ENCODE results near the gene ANXA2. TPM values are rescaled to one million over a fixed set of nuclear protein-coding genes. Genes with fewer than 3 reads are reported as not detected.
A peak's percentile ranks its signal among the peaks of the same experiment; 100 is the strongest.

ANXA2 gene
- total RNA-seq, 1 experiment from 2014 or later: 1,903 TPM

- BruUV-seq (replicated peaks): no TSS peak
- TF ChIP-seq SIN3A (IDR thresholded peaks at IDR 0.05; ENCODE audit: borderline replicate concordance, insufficient read depth, low read depth, low read length) (no peak), REST (IDR thresholded peaks at IDR 0.05; ENCODE audit: insufficient read depth in 1 of 2, low read depth in 2 of 2, low read length in 1 of 2) (no peak), CTCF (IDR thresholded peaks at IDR 0.05) (no peak), POLR2AphosphoS5 (IDR thresholded peaks at IDR 0.05; ENCODE audit: low read depth, low read length) (no peak; the same call in 1 of the 2 replicates), TCF7L2 (IDR thresholded peaks at IDR 0.05; ENCODE audit: low read depth, low read length) (no peak)
- Histone ChIP-seq H3K4me1 (ENCODE audit: control insufficient read depth, insufficient read depth, low read length) (peaks cover 100% of the 10 kb centered on the region), H3K36me3 (ENCODE audit: control insufficient read depth, insufficient read depth, low read length) (peaks cover 20% of the 10 kb centered on the region), H3K4me3 (ENCODE audit: low read depth in 2 of 2, low read length in 2 of 2) (no peak overlapping the region; a peak in 1 of 4 replicates), H3K27me3 (ENCODE audit: control insufficient read depth, insufficient read depth, low read length) (no peaks in the 10 kb centered on the region), H3K9me3 (ENCODE audit: control insufficient read depth, insufficient read depth, low read depth, low read length) (no peaks in the 10 kb centered on the region), H3K27ac (ENCODE audit: low read length) (peak overlapping the region; percentile 100)
- in situ Hi-C loops (cut with HindIII; ENCODE audit: low pct_unique_long_range_greater_than_20kb, low sequenced_read_pairs): no loop called here
- ATAC-seq: no peak
- ChIA-PET CTCF (no interaction called here), POLR2A (interaction anchor here (1.6 kb wide), 1 partner anchor 11 kb away, joined by 5 read pairs; no protein-coding TSS in a partner anchor)
- intact Hi-C loops (cut with micrococcal nuclease; ENCODE audit: unreplicated experiment): no loop called here
- no peak for DNase-seq (ENCODE audit: low read depth, low spot score)
Measured at GRCh38 chr15:60373745-60374144, 24.0 kb downstream of the ANXA2 start.

- Histone ChIP-seq H3K36me3 (ENCODE audit: control insufficient read depth, insufficient read depth, low read length) (peaks cover 18% of the 10 kb centered on the region), H3K4me3 (ENCODE audit: low read depth in 2 of 2, low read length in 2 of 2) (no peak overlapping the region), H3K27ac (ENCODE audit: low read length) (peak overlapping the region; percentile 100), H3K4me1 (ENCODE audit: control insufficient read depth, insufficient read depth, low read length) (peaks cover 100% of the 10 kb centered on the region), H3K27me3 (ENCODE audit: control insufficient read depth, insufficient read depth, low read length) (no peaks in the 10 kb centered on the region), H3K9me3 (ENCODE audit: control insufficient read depth, insufficient read depth, low read depth, low read length) (no peaks in the 10 kb centered on the region)
- in situ Hi-C loops (cut with HindIII; ENCODE audit: low pct_unique_long_range_greater_than_20kb, low sequenced_read_pairs) (no loop called here), intact Hi-C loops (cut with micrococcal nuclease; ENCODE audit: unreplicated experiment) (no loop called here)
- CTCF ChIA-PET: no interaction called here
- no TSS peak for BruUV-seq (replicated peaks)
- POLR2A ChIA-PET: no interaction called here
- DNase-seq (ENCODE audit: low read depth, low spot score): no peak
- no peak for ATAC-seq
- no peak; the same call in 1 of the 2 replicates for TF ChIP-seq POLR2AphosphoS5 (IDR thresholded peaks at IDR 0.05; ENCODE audit: low read depth, low read length)
- TF ChIP-seq CTCF (IDR thresholded peaks at IDR 0.05): no peak
- TF ChIP-seq REST (IDR thresholded peaks at IDR 0.05; ENCODE audit: insufficient read depth in 1 of 2, low read depth in 2 of 2, low read length in 1 of 2): no peak
Measured at GRCh38 chr15:60373327-60373726, 24.5 kb downstream of the ANXA2 start.

Measured in Panc1 (cell line).